GM12892 (cell line): ENCODE measurements around the gene CARNS1.

Source experiments
- DNase-seq: peaks from one replicate; pipeline ENCODE4 v3.0.0; 2011; ENCODE audit not compliant: insufficient read length
- FAIRE-seq: peaks from 2 replicates; lab custom pipeline; 2011; peaks lifted over from hg19 to GRCh38; lab: Jason Lieb, UNC
- POLR2A ChIP-seq: IDR thresholded peaks from 2 replicates; pipeline ENCODE4 v1.6.1; 2011; ENCODE audit warnings: low read depth, low read length, control low read depth
- POLR2AphosphoS5 ChIP-seq: IDR thresholded peaks from 2 replicates; pipeline ENCODE4 v1.6.1; 2011; ENCODE audit warnings: low read depth, low read length, control low read depth
- TAF1 ChIP-seq: IDR thresholded peaks from 2 replicates; pipeline ENCODE4 v1.6.1; 2011; ENCODE audit warnings: low read depth, mild to moderate bottlenecking, control low read depth, low read length, borderline replicate concordance

CARNS1 gene

GRCh38 chr11:67391304-67392182, 23.9 kb upstream of the CARNS1 start, which contains the start of gene RAD9A:
TSS of gene RAD9A (plus strand) at chr11:67391986. CDS start at chr11:67392045, 59 bp downstream.
- FAIRE-seq = peak; percentile 98
- DNase-seq = peak; percentile 100
- TF ChIP-seq TAF1 (peak; percentile 43; the same call in 1 of the 2 replicates), POLR2AphosphoS5 (peak; percentile 61; the same call in 1 of the 2 replicates), POLR2A (peak; percentile 71)

DNA sequence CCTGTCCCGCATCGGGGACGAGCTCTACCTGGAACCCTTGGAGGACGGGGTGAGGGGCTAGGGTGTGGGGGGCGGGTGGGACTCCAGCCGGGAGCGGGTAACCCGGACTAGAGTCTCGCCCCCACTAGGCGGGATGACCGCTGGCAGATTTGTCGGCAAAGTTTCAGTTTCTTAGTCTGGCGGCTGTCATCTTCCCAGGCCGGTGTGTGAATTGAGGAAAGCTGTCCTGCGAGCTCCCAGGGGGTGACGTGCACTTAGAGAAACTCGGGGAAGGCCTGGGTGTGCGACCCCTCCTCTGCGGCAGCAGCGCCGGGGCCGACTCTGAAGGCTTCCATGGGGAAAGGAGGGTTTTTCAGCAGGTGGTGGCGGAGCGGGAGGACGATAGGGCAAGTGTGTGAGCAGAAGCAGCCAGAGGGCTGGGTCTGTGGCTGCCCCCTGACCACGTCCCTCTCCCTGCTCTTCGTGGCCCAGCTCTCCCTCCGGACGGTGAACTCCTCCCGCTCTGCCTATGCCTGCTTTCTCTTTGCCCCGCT, 23.2 kb upstream of the CARNS1 start:
- peak; percentile 36 for FAIRE-seq
- DNase-seq = no peak

GRCh38 chr11:67393437-67393836, 22.0 kb upstream of the CARNS1 start:
- FAIRE-seq (no peak), DNase-seq (no peak)
- TF ChIP-seq TAF1 (no peak), POLR2A (no peak), POLR2AphosphoS5 (no peak)

More for the DNA sequence above, 23.2 kb upstream of the CARNS1 start:
- TF ChIP-seq TAF1 = no peak
- TF ChIP-seq POLR2AphosphoS5 = no peak
- no peak for TF ChIP-seq POLR2A

DNA sequence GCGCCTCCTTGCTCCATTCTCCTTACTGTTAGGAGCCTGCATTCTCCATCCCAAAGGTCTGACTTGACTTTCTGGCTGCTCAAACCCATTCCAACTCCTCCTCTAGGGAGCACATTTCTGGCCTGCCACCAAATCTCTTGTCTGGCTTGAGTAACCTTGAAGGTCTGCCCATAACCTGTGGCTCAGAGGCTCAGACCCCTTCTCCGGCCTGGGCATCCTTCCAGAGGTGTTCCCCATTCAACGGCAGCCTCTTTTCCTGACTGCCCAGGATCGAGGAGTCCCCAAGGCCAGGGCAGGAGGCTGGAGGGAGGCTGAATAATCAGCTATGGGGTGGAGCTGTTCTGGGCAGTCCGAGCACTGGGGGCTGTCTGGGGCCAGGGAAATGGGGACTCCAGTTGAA, 21.5 kb upstream of the CARNS1 start:
- DNase-seq = no peak
- TF ChIP-seq POLR2AphosphoS5 (no peak), TAF1 (no peak), POLR2A (no peak)
- FAIRE-seq = no peak

GRCh38 chr11:67395555-67396258, 19.8 kb upstream of the CARNS1 start:
- no peak for DNase-seq
- TF ChIP-seq TAF1 (no peak), POLR2AphosphoS5 (0 out of 2 replicates have a peak, but pooled peaks have one; percentile 4)
- no peak for FAIRE-seq

DNA sequence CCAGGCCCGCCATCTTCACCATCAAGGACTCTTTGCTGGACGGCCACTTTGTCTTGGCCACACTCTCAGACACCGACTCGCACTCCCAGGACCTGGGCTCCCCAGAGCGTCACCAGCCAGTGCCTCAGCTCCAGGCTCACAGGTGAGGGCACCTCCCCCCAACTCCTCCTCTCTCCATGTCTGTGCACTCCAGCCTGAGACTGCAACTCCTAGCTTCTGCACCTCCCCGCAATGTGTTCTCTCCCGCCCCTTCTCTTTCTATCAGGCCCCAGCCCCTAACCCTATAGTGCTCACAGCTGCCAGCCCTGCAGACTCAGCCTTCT, 19.3 kb upstream of the CARNS1 start:
- no peak for TF ChIP-seq POLR2AphosphoS5
- 0 out of 2 replicates have a peak, but pooled peaks have one; percentile 4 for TF ChIP-seq POLR2A
- no peak for DNase-seq
- no peak for FAIRE-seq

GRCh38 chr11:67396587-67397389, 18.7 kb upstream of the CARNS1 start:
- FAIRE-seq (no peak), DNase-seq (no peak)

GRCh38 chr11:67397536-67397935, 17.9 kb upstream of the CARNS1 start:
- TF ChIP-seq TAF1 = no peak
- TF ChIP-seq POLR2AphosphoS5 = no peak
- TF ChIP-seq POLR2A = no peak
- DNase-seq (no peak), FAIRE-seq (no peak)

More at GRCh38 chr11:67396587-67397389, 18.7 kb upstream of the CARNS1 start:
- no peak for TF ChIP-seq POLR2A
- 0 out of 2 replicates have a peak, but pooled peaks have one; percentile 35 for TF ChIP-seq POLR2AphosphoS5
- TF ChIP-seq TAF1 = no peak

DNA sequence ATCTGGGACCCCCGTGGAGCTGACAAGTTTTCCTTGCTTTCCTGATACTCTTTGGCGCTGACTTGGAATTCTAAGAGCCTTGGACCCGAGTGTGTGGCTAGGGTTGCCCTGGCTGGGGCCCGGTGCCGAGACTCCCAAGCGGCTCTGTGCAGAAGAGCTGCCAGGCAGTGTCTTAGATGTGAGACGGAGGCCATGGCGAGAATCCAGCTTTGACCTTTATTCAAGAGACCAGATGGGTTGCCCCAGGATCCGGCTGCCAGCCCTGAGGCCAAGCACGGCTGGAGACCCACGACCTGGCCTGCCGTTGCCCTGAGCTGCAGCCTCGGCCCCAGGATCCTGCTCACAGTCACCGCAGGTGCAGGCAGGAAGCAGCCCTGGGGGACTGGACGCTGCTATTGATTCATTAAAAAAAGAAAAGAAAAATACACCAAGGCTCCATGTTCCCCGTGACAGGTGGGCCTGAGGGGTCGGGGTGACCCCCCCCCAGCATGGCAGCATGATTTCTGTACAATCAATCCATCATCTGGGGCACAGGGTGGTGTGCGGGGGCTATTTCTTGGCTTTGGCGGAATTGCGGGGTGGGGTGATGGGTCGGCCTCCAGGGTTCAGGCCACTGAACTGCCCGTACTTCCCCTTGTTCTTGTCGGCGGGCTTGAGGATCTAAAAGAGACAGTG, 17.4 kb upstream of the CARNS1 start:
- DNase-seq (no peak), FAIRE-seq (no peak)
- no peak for TF ChIP-seq POLR2A
- TF ChIP-seq TAF1 = no peak
- no peak; the same call in 1 of the 2 replicates for TF ChIP-seq POLR2AphosphoS5
